H1 (cell line): ENCODE data around the gene SPACA5. TPM values are rescaled to one million over a fixed set of nuclear protein-coding genes. Genes with fewer than 3 reads are reported as not detected.

ENCODE experiments used
- CTCF ChIA-PET: fragments of 300-600 bp; sonication (Branson Sonifier 250); formaldehyde crosslinking; loops from one replicate; lab custom pipeline; 2021; ENCODE audit not compliant: partially characterized antibody; lab: Charles Lee
- POLR2A ChIA-PET: fragments of 300-600 bp; sonication (Branson Sonifier 250); formaldehyde crosslinking; loops from one replicate; lab custom pipeline; 2021; ENCODE audit warnings: inconsistent platforms; ENCODE audit not compliant: partially characterized antibody; lab: Charles Lee
- DNase-seq, 2 experiments: peaks; one replicate each; pipeline versions ENCODE4 v3.0.0 to v3.0.0-alpha.2; 2010 to 2022; ENCODE audit warnings: low spot score in 2 of 2, low read depth in 1 of 2, mixed read lengths in 1 of 2
- FAIRE-seq: peaks from 2 replicates; lab custom pipeline; 2011; peaks lifted over from hg19 to GRCh38; lab: Jason Lieb, UNC
- H2AFZ ChIP-seq: 2 replicates; pipeline ENCODE4 v1.8.1; 2012; ENCODE audit warnings: low read length, inconsistent platforms
- H2AK5ac ChIP-seq: 2 replicates; pipeline ENCODE4 v1.6.1; 2013; ENCODE audit warnings: low read depth, low read length
- H2BK120ac ChIP-seq: replicated peaks from 2 replicates; pipeline ENCODE3; 2013; ENCODE audit warnings: low read depth, low read length, inconsistent platforms
- H2BK12ac ChIP-seq: 2 replicates; pipeline ENCODE4 v1.6.1; 2013; ENCODE audit warnings: low read depth, low read length
- H2BK15ac ChIP-seq: 2 replicates; pipeline ENCODE4 v1.6.1; 2013; ENCODE audit warnings: low read length
- H2BK20ac ChIP-seq: 2 replicates; pipeline ENCODE4 v1.6.1; 2013; ENCODE audit warnings: low read length
- H2BK5ac ChIP-seq: 2 replicates; pipeline ENCODE4 v1.6.1; 2013; ENCODE audit warnings: low read depth, low read length
- H3K14ac ChIP-seq: 2 replicates; pipeline ENCODE4 v1.6.1; 2013; ENCODE audit warnings: inconsistent platforms; ENCODE audit not compliant: insufficient read length
- H3K18ac ChIP-seq: 2 replicates; pipeline ENCODE4 v1.6.1; 2013; ENCODE audit warnings: low read length; ENCODE audit errors: extremely low read depth
- H3K23ac ChIP-seq: 2 replicates; pipeline ENCODE4 v1.6.1; 2013; ENCODE audit warnings: inconsistent platforms; ENCODE audit not compliant: insufficient read length
- H3K23me2 ChIP-seq: 2 replicates; pipeline ENCODE4 v1.6.1; 2013; ENCODE audit warnings: low read depth, low read length
- H3K27ac ChIP-seq: 2 replicates; pipeline ENCODE4 v1.6.1; 2011; ENCODE audit warnings: low read depth, low read length, inconsistent platforms
- H3K27me3 ChIP-seq, 4 experiments: replicated peaks in 1 of 4; 1 replicate in 1 of 4; 2 replicates in 3 of 4; pipeline versions ENCODE4 v1.6.1 to v1.8.1; 2011 to 2013; ENCODE audit warnings: low read length in 3 of 4, mild to moderate bottlenecking in 3 of 4, inconsistent platforms in 2 of 4, mixed read lengths in 2 of 4, moderate library complexity in 1 of 4; ENCODE audit not compliant: control insufficient read depth in 3 of 4, insufficient read depth in 3 of 4; ENCODE audit errors: extremely low read depth in 1 of 4
- H3K36me3 ChIP-seq, 4 experiments: 2 replicates each; pipeline versions ENCODE4 v1.6.1 to v1.8.1; 2011 to 2013; ENCODE audit warnings: mild to moderate bottlenecking in 4 of 4, low read length in 3 of 4, moderate library complexity in 2 of 4, control low read depth in 1 of 4, inconsistent platforms in 1 of 4; ENCODE audit not compliant: insufficient read depth in 4 of 4, control insufficient read depth in 2 of 4
- H3K4ac ChIP-seq: replicated peaks from 2 replicates; pipeline ENCODE3; 2013; ENCODE audit warnings: low read length, low read depth, mixed read lengths, inconsistent platforms; ENCODE audit not compliant: insufficient read length
- H3K4me1 ChIP-seq, 4 experiments: replicated peaks in 1 of 4; 1 replicate in 1 of 4; 2 replicates in 3 of 4; pipeline versions ENCODE4 v1.6.1 to v1.8.1; 2011 to 2013; ENCODE audit warnings: low read length in 3 of 4, inconsistent platforms in 2 of 4, mixed read lengths in 1 of 4; ENCODE audit not compliant: insufficient read depth in 4 of 4, control insufficient read depth in 3 of 4
- H3K4me2 ChIP-seq, 2 experiments: 2 replicates each; pipeline versions ENCODE4 v1.6.1 to v1.8.1; 2011 to 2013; ENCODE audit warnings: low read depth in 2 of 2, low read length in 2 of 2, control low read depth in 1 of 2, inconsistent platforms in 1 of 2, mild to moderate bottlenecking in 1 of 2; ENCODE audit not compliant: insufficient read depth in 1 of 2
- H3K4me3 ChIP-seq, 4 experiments: fragments of 200-600, 300-600 bp in 1 of 4; sonication (generic), shearing (Covaris generic), sonication (Bioruptor Twin) in 1 of 4; 2 replicates each; pipeline versions ENCODE4 v1.5.1 to v1.8.1; 2011 to 2016; ENCODE audit warnings: low read length in 4 of 4, low read depth in 3 of 4, control low read depth in 2 of 4, inconsistent platforms in 2 of 4, mild to moderate bottlenecking in 2 of 4, mixed read lengths in 1 of 4, moderate library complexity in 1 of 4; ENCODE audit not compliant: insufficient read depth in 2 of 4; ENCODE audit errors: extremely low read depth in 1 of 4
- H3K56ac ChIP-seq: replicated peaks from 2 replicates; pipeline ENCODE3; 2013; ENCODE audit warnings: low read depth, mild to moderate bottlenecking, mixed read lengths, low read length, inconsistent platforms; ENCODE audit not compliant: insufficient read length
- H3K79me1 ChIP-seq: 2 replicates; pipeline ENCODE4 v1.6.1; 2013; ENCODE audit warnings: low read depth, low read length, control low read depth
- H3K79me2 ChIP-seq, 2 experiments: 2 replicates each; pipeline versions ENCODE4 v1.6.1 to v1.8.1; 2012 to 2013; ENCODE audit warnings: low read length in 2 of 2, mild to moderate bottlenecking in 2 of 2, inconsistent platforms in 1 of 2; ENCODE audit not compliant: insufficient read depth in 2 of 2, control insufficient read depth in 1 of 2
- H3K9ac ChIP-seq, 4 experiments: replicated peaks in 1 of 4; 1 replicate in 1 of 4; 2 replicates in 3 of 4; pipeline versions ENCODE4 v1.6.1 to v1.8.1; 2011 to 2013; ENCODE audit warnings: low read depth in 3 of 4, low read length in 3 of 4, control low read depth in 2 of 4, mild to moderate bottlenecking in 2 of 4, moderate library complexity in 2 of 4, inconsistent platforms in 1 of 4; ENCODE audit errors: extremely low read depth in 1 of 4
- H3K9me3 ChIP-seq, 2 experiments: 2 replicates each; pipeline versions ENCODE4 v1.6.1 to v1.8.1; 2012 to 2013; ENCODE audit warnings: mild to moderate bottlenecking in 2 of 2, moderate library complexity in 2 of 2, control low read depth in 1 of 2, inconsistent platforms in 1 of 2, low read depth in 1 of 2, low read length in 1 of 2, mixed read lengths in 1 of 2; ENCODE audit not compliant: insufficient read depth in 2 of 2
- H4K20me1 ChIP-seq, 2 experiments: replicated peaks in 1 of 2; 2 replicates each; pipeline versions ENCODE3 to v1.8.1; 2011 to 2013; ENCODE audit warnings: inconsistent platforms in 2 of 2, low read length in 2 of 2, mild to moderate bottlenecking in 1 of 2; ENCODE audit not compliant: insufficient read depth in 2 of 2, control insufficient read depth in 1 of 2
- H4K5ac ChIP-seq: 2 replicates; pipeline ENCODE4 v1.6.1; 2013; ENCODE audit warnings: low read length, low read depth, mixed read lengths, inconsistent platforms; ENCODE audit not compliant: insufficient read length
- H4K8ac ChIP-seq: 2 replicates; pipeline ENCODE4 v1.8.0; 2013; ENCODE audit warnings: mild to moderate bottlenecking, moderate library complexity, low read length, inconsistent platforms; ENCODE audit not compliant: insufficient read depth; ENCODE audit errors: extremely low read depth
- H4K91ac ChIP-seq: replicated peaks from 2 replicates; pipeline ENCODE3; 2013; ENCODE audit warnings: low read length, mixed read lengths, inconsistent platforms; ENCODE audit not compliant: insufficient read length
- CTBP2 ChIP-seq: IDR thresholded peaks from 2 replicates; pipeline ENCODE4 v1.7.0; 2011; ENCODE audit warnings: borderline replicate concordance, mild to moderate bottlenecking, moderate library complexity, mixed read lengths, low read length; ENCODE audit not compliant: insufficient read depth, insufficient read length
- EP300 ChIP-seq, 2 experiments: IDR thresholded peaks; 1 replicate in 1 of 2; 2 replicates in 1 of 2; pipeline ENCODE4 v1.6.1; 2011 to 2012; ENCODE audit warnings: low read depth in 2 of 2, low read length in 2 of 2, mild to moderate bottlenecking in 2 of 2, borderline replicate concordance in 1 of 2, inconsistent platforms in 1 of 2, moderate library complexity in 1 of 2
- HDAC6 ChIP-seq: IDR thresholded peaks from one replicate; pipeline ENCODE4 v1.7.1; 2012; ENCODE audit warnings: low read depth, mild to moderate bottlenecking, inconsistent platforms, low read length, moderate library complexity
- KDM1A ChIP-seq: fragments of 200-600, 300-600 bp; sonication (generic); IDR thresholded peaks from 2 replicates; pipeline ENCODE4 v1.7.1; 2016; ENCODE audit warnings: mild to moderate bottlenecking, low read length, borderline replicate concordance
- NANOG ChIP-seq: IDR thresholded peaks from 2 replicates; pipeline ENCODE4 v1.6.1; 2011; ENCODE audit warnings: low read length, low read depth, mild to moderate bottlenecking, inconsistent platforms; ENCODE audit not compliant: insufficient read depth, poor library complexity, severe bottlenecking
- NRF1 ChIP-seq: IDR thresholded peaks from 2 replicates; pipeline ENCODE4 v1.6.1; 2011; ENCODE audit warnings: mild to moderate bottlenecking, low read depth, low read length, improper control_type of control experiment
- PHF8 ChIP-seq: fragments of 200-600 bp; sonication (generic); conservative IDR thresholded peaks from 2 replicates; pipeline ENCODE4 v1.7.1; 2012; ENCODE audit warnings: low read depth, mild to moderate bottlenecking, inconsistent platforms, low read length, moderate library complexity
- RAD21 ChIP-seq, 2 experiments: IDR thresholded peaks in 1 of 2; conservative IDR thresholded peaks in 1 of 2; 2 replicates each; pipeline ENCODE4 v1.6.1; 2011; ENCODE audit warnings: low read depth in 2 of 2, low read length in 2 of 2, improper control_type of control experiment in 1 of 2, inconsistent platforms in 1 of 2, mild to moderate bottlenecking in 1 of 2, moderate library complexity in 1 of 2
- RFX5 ChIP-seq: IDR thresholded peaks from 2 replicates; pipeline ENCODE4 v1.6.1; 2011; ENCODE audit warnings: low read depth, low read length, improper control_type of control experiment, borderline replicate concordance
- RXRA ChIP-seq: IDR thresholded peaks from 2 replicates; pipeline ENCODE4 v1.6.1; 2011; ENCODE audit warnings: low read depth, mild to moderate bottlenecking, low read length, moderate library complexity; ENCODE audit not compliant: insufficient read depth
- SP2 ChIP-seq: IDR thresholded peaks from 2 replicates; pipeline ENCODE4 v1.6.1; 2012; ENCODE audit warnings: mild to moderate bottlenecking, low read length, inconsistent platforms
- SUZ12 ChIP-seq: fragments of 200-600 bp; sonication (generic); IDR thresholded peaks from 2 replicates; pipeline ENCODE4 v1.6.1; 2012; ENCODE audit warnings: mild to moderate bottlenecking, inconsistent platforms, low read length, moderate library complexity, mixed read lengths
- TBP ChIP-seq: IDR thresholded peaks from 2 replicates; pipeline ENCODE4 v1.6.1; 2011; ENCODE audit warnings: low read depth, low read length, improper control_type of control experiment
- WGBS, 2 experiments: shearing (Covaris generic) in 1 of 2; methylation state at CpG; one replicate each; pipeline versions ENCODE4 v1.1.6 to v1.1.7; 2013 to 2015; ENCODE audit warnings: low lambda C conversion rate in 2 of 2, mixed read lengths in 2 of 2, inconsistent platforms in 1 of 2, low coverage in 1 of 2, missing lambda C conversion rate in 1 of 2; ENCODE audit not compliant: insufficient replicate concordance in 2 of 2, insufficient coverage in 1 of 2, insufficient read length in 1 of 2; ENCODE audit errors: extremely low coverage in 1 of 2, missing lambda C conversion rate in 1 of 2; 5-methylcytosine and 5-hydroxymethylcytosine counted together
- polyA plus RNA-seq, 7 experiments: library from polyadenylated mRNA; depleted of rRNA in 3 of 7; stranded (reverse) in 5 of 7; unstranded in 2 of 7; fragments of >200 nt in 5 of 7; fragments of 200-250 nt in 2 of 7; gene quantifications; 1 replicate in 5 of 7; 2 replicates in 1 of 7; 4 replicates in 1 of 7; pipeline versions ENCODE4 v1.2.1 to v1.2.3, GENCODE V29; 2011 to 2013; ENCODE audit warnings: missing spikeins in 2 of 7, mixed read lengths in 2 of 7
- total RNA-seq: library from RNA; stranded (reverse); fragmentation: NEBNext Ultra II Directional; extraction: Animal tissue kit (Norgen Biotek cat#: 25700); gene quantifications from 2 replicates; pipeline ENCODE4 v1.2.1, GENCODE V29; 2021

SPACA5 gene
- total and polyA plus RNA-seq, 2 of the 8 experiments (the other 6 are each of a cell fraction or from before 2014, with no cell fraction given), result 0.26 TPM; not detected in 1

- CTCF ChIA-PET, result interaction anchor here (1.2 kb wide), 1 partner anchor 464 kb away, joined by 4 read pairs; no protein-coding TSS in a partner anchor
- 83% methylated on average over 5 of the region's 10 CpGs; no CpG with 5 or more reads in 1 of the 2 experiments for WGBS, 2 experiments
- TF ChIP-seq TBP, result no peak
- no peak for TF ChIP-seq NRF1
- TF ChIP-seq SUZ12, result no peak
- TF ChIP-seq CTBP2, result no peak
- TF ChIP-seq SP2, result no peak
- no peak for TF ChIP-seq NANOG
- TF ChIP-seq PHF8, result no peak
- no peak for TF ChIP-seq HDAC6
- TF ChIP-seq KDM1A, result no peak
- no peak for TF ChIP-seq EP300 (IDR thresholded peaks at IDR 0.05; ENCODE audit: borderline replicate concordance in 1 of 2, low read depth in 2 of 2, low read length in 2 of 2)
- no peak for TF ChIP-seq RXRA
- TF ChIP-seq RAD21 (IDR thresholded peaks at IDR 0.05 in 1 of 2, conservative IDR thresholded peaks at IDR 0.05 in 1 of 2; ENCODE audit: low read depth in 2 of 2, low read length in 2 of 2), result no peak
- no peak for TF ChIP-seq RFX5
Observed at GRCh38 chrX:48030237-48030636, 23.4 kb downstream of the SPACA5 start.

More at GRCh38 chrX:48030237-48030636, 23.4 kb downstream of the SPACA5 start:
- H3K36me3 ChIP-seq, result no peaks in the 10 kb centered on the region
- no peak overlapping the region for H2BK5ac ChIP-seq
- no peak overlapping the region for H2AFZ ChIP-seq
- no peak overlapping the region for H3K4ac ChIP-seq
- POLR2A ChIA-PET, result no interaction called here
- no peak overlapping the region for H3K9ac ChIP-seq
- H3K4me3 ChIP-seq, result no peak overlapping the region
- no peak overlapping the region for H3K14ac ChIP-seq
- no peak overlapping the region for H3K23ac ChIP-seq
- H2BK20ac ChIP-seq, result no peak overlapping the region
- no peaks in the 10 kb centered on the region for H3K79me2 ChIP-seq
- no peaks in the 10 kb centered on the region for H3K23me2 ChIP-seq
- H3K4me1 ChIP-seq, result no peaks in the 10 kb centered on the region
- no peaks in the 10 kb centered on the region for H3K9me3 ChIP-seq
- H2BK12ac ChIP-seq, result no peak overlapping the region
- no peak overlapping the region for H4K91ac ChIP-seq
- no peak overlapping the region for H2BK15ac ChIP-seq
- FAIRE-seq (no peak), DNase-seq (no peak)
- H3K27me3 ChIP-seq, result no peaks in the 10 kb centered on the region
- H3K27ac ChIP-seq, result no peak overlapping the region
- H2BK120ac ChIP-seq, result no peak overlapping the region
- H3K18ac ChIP-seq, result no peak overlapping the region
- H4K5ac ChIP-seq, result no peak overlapping the region
- H4K8ac ChIP-seq, result no peak overlapping the region
- H4K20me1 ChIP-seq, result no peaks in the 10 kb centered on the region
- H3K56ac ChIP-seq, result no peak overlapping the region
- H2AK5ac ChIP-seq, result no peak overlapping the region
- H3K79me1 ChIP-seq, result no peaks in the 10 kb centered on the region
- no peak overlapping the region for H3K4me2 ChIP-seq
